Right kidney (tissue), 1 donor: Measurements from ENCODE around the gene PAQR7.

Source experiments
- DNase-seq: peaks from one replicate; pipeline ENCODE4 v3.0.0-alpha.2; 2016

Gene PAQR7

GRCh38 chr1:25903986-25904385 lies 28.5 kb upstream of the PAQR7 start:
- no peak for DNase-seq

GRCh38 chr1:25902462-25902861 lies 27.0 kb upstream of the PAQR7 start:
- DNase-seq = no peak

GRCh38 chr1:25900219-25900618 lies 24.7 kb upstream of the PAQR7 start:
- no peak for DNase-seq

- DNase-seq = no peak
Observed at GRCh38 chr1:25899792-25900191, 24.3 kb upstream of the PAQR7 start.

GRCh38 chr1:25898223-25899015 lies 22.9 kb upstream of the PAQR7 start:
- no peak for DNase-seq

- no peak for DNase-seq
Observed at GRCh38 chr1:25897754-25898153, 22.2 kb upstream of the PAQR7 start.

- DNase-seq = no peak
Observed at GRCh38 chr1:25896266-25896665, 20.8 kb upstream of the PAQR7 start.

- peak; percentile 79 for DNase-seq
Observed at GRCh38 chr1:25895365-25895990, 20.0 kb upstream of the PAQR7 start.

- DNase-seq = no peak
Observed at GRCh38 chr1:25893116-25893515, 17.6 kb upstream of the PAQR7 start.

GRCh38 chr1:25891606-25892005 lies 16.1 kb upstream of the PAQR7 start:
- DNase-seq = no peak

- DNase-seq = no peak
Observed at GRCh38 chr1:25890239-25891034, 14.9 kb upstream of the PAQR7 start.

- DNase-seq = no peak
Observed at GRCh38 chr1:25889470-25889869, 14.0 kb upstream of the PAQR7 start.

GRCh38 chr1:25888426-25888987 lies 13.0 kb upstream of the PAQR7 start:
- DNase-seq = no peak

GRCh38 chr1:25885602-25886001 lies 10.1 kb upstream of the PAQR7 start:
- DNase-seq = no peak

GRCh38 chr1:25881266-25881665 lies 5.8 kb upstream of the PAQR7 start:
- DNase-seq = no peak

- DNase-seq = no peak
Observed at GRCh38 chr1:25880518-25880917, 5.0 kb upstream of the PAQR7 start.

- DNase-seq = no peak
Observed at GRCh38 chr1:25879675-25880074, 4.2 kb upstream of the PAQR7 start.

- no peak for DNase-seq
Observed at GRCh38 chr1:25878690-25879089, 3.2 kb upstream of the PAQR7 start.

- no peak for DNase-seq
Observed at GRCh38 chr1:25877155-25877554, 1.6 kb upstream of the PAQR7 start.

GRCh38 chr1:25876693-25877077 lies 1.2 kb upstream of the PAQR7 start:
- DNase-seq = no peak

GRCh38 chr1:25875856-25876692 lies 566 bp upstream of the PAQR7 start:
- no peak for DNase-seq

- no peak for DNase-seq
Observed at GRCh38 chr1:25874635-25875153, 814 bp downstream of the PAQR7 start.
